Fibroblast of the aortic adventitia (primary cell): ENCODE measurements around the gene PRR18. TPM values are rescaled to one million over a fixed set of nuclear protein-coding genes. Genes with fewer than 3 reads are reported as not detected.

ENCODE experiments used
- DNase-seq: peaks from one replicate; pipeline ENCODE4 v3.0.0-alpha.2; 2010; ENCODE audit warnings: low read depth
- H3K4me3 ChIP-seq: 2 replicates; pipeline ENCODE4 v1.5.1; 2011; ENCODE audit warnings: low read depth, mild to moderate bottlenecking, control low read depth, low read length, moderate library complexity
- total RNA-seq: library from RNA; depleted of rRNA; stranded (reverse); fragments of >200 nt; gene quantifications from 2 replicates; pipeline ENCODE4 v1.2.3, GENCODE V29; 2012; ENCODE audit warnings: low replicate concordance
- TF ChIP-seq, protein P1 (sequence below): IDR thresholded peaks from 2 replicates; pipeline ENCODE4 v1.5.1; 2011; ENCODE audit warnings: mild to moderate bottlenecking, low read length, control low read depth, inconsistent platforms; ENCODE audit not compliant: insufficient read depth

The PRR18 gene
- total RNA-seq, 1 donor = not detected

DNA sequence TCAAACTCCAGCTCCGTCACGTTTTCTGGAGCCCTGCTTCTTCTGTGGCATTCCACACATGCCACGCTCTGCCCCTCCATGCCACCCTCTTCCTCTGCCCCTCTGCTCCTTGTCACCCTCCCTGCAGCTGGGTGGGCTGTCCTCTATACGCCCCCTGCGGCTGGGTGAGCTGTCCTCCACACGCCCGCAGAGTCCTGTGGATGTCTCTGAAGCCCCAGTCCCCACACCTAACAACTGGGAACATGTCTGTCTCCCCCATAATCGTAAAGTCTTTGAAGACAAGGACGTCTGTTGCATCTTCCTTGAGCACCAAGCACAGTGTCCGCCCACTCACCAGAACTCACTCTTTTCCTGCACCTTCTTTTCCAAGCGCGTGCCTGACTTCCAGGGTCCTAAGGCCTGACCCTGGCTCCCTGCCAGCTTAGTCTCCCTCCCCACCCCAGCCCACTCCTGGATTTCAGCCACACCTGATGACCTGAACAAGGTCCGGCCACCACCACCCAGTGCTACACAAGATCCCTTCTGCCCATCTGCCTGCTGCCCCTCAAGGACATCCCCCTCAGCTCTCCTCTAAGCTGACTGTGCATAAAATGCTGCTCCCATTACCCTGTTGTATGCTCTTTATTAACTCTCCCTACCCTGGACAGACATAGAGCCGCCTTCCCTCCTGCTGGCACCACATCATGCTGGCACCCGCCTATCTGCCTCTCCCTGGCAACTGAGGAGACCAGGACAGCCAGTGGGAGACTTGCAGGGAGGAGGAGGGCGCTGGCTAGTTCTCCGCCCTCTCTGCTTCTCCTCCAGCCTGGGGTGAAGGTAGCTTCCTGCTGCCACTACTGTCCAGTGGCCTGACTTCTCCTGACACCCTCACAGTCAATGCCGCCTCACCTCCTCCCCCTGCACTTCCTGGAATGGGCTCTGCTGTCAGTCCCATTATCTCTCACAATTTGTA, 10.7 kb upstream of the PRR18 start:
- DNase-seq = no peak
- TF ChIP-seq, protein P1, sequence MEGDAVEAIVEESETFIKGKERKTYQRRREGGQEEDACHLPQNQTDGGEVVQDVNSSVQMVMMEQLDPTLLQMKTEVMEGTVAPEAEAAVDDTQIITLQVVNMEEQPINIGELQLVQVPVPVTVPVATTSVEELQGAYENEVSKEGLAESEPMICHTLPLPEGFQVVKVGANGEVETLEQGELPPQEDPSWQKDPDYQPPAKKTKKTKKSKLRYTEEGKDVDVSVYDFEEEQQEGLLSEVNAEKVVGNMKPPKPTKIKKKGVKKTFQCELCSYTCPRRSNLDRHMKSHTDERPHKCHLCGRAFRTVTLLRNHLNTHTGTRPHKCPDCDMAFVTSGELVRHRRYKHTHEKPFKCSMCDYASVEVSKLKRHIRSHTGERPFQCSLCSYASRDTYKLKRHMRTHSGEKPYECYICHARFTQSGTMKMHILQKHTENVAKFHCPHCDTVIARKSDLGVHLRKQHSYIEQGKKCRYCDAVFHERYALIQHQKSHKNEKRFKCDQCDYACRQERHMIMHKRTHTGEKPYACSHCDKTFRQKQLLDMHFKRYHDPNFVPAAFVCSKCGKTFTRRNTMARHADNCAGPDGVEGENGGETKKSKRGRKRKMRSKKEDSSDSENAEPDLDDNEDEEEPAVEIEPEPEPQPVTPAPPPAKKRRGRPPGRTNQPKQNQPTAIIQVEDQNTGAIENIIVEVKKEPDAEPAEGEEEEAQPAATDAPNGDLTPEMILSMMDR = no peak
- no peak overlapping the region for H3K4me3 ChIP-seq

DNA sequence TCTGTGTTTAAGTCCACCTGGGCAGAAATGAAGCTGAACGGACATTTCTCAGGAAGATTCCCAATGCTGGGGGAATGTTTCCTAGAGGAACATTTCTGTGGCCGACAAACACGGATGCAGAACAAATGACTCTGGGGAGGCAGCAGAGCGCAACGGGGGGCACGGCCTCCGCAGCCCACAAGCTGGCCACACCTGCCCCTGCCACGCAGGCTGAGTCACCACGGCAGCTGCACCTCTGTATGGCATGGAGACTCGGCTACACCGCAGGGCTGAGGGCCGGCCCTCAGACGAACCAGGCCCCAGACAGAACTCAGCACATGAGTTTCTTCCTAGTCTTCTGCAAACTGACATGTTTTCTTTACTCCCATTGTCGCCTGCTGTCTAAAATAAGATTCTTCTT, 10.0 kb upstream of the PRR18 start:
- TF ChIP-seq, protein P1 = no peak
- H3K4me3 ChIP-seq = no peak overlapping the region
- no peak for DNase-seq

DNA sequence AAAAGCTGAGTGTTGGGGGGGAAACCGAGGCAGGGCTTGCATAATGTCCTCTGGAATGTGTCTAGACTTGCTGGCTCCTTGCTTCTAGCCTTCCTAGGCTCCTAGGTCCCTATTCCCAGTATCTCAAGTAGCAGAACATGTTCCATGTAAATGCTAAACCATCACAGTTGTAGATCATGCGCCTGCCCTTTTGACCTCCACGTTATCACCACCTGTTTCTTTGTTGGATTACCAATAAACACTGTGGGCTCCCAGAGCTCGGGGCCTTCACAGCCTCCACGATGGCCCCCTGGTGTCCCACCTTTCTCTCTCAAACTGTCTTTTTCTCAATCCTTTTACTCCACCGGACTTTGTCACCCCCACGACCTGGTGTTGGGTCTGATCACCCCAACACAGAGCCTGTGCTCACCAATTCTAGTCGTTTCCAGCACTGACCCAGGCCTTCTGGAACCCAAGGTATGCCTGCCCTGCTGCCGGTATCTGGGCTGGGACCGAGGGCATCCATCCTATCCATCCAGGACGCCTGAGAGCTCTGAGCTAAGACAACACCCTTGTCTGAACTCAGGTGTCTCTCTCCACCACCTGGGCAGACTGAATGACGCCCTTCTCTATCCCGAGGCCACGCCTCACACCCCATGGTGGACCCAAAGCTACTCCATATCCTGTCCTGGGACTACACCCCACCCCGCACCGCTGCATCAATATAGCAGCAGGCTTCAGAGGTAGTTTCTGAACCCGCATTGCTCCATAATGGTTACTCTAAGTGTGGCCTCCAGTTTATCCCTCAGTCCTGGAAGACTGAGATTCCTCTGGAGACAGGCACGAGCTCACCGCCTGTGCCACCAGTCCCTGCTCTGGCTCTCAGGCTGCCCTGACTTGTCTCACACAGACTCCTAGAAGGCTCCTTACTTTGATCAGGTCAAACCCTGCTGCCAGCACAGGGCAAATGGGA, 9.3 kb upstream of the PRR18 start:
- DNase-seq = no peak
- H3K4me3 ChIP-seq = no peak overlapping the region
- TF ChIP-seq, protein P1 = no peak

DNA sequence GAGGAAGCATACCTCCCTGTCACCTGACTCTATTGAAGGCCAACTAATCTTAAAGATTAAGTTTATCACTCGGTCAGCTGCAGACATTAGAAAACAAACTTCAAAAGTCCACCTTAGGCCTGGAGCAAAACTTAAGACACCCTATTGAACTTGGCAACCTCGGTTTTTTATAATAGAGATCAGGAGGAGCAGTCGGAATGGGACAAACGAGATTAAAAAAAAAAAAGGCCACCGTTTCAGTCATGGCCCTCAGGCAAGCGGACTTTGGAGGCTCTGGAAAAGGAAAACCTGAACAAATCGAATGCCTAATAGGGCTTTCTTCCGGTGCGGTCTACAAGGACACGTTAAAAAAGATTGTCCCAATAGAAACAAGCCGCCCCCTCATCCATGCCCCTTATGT, 7.2 kb upstream of the PRR18 start:
- H3K4me3 ChIP-seq = no peak overlapping the region
- TF ChIP-seq, protein P1 = no peak
- DNase-seq = no peak

DNA sequence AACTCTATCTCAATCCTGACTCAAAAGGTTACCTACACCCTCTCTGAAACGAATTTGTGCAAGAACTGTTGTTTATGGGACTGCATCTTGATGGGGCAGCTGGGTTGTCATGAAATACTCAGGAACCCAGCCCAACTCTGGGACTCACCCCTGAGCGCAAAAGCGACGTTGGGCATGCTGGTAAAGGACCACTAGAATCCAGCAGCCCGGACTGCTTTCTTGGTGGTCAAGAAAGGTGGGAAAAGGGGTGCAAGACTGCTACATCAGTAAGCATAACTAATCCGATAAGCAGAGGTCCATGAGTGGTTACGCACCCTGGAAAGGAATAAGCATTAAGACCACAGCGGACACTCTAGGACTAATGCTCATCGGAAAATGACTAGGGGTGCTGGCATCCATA, 6.3 kb upstream of the PRR18 start:
- H3K4me3 ChIP-seq = no peak overlapping the region
- TF ChIP-seq, protein P1 = no peak
- DNase-seq = no peak

DNA sequence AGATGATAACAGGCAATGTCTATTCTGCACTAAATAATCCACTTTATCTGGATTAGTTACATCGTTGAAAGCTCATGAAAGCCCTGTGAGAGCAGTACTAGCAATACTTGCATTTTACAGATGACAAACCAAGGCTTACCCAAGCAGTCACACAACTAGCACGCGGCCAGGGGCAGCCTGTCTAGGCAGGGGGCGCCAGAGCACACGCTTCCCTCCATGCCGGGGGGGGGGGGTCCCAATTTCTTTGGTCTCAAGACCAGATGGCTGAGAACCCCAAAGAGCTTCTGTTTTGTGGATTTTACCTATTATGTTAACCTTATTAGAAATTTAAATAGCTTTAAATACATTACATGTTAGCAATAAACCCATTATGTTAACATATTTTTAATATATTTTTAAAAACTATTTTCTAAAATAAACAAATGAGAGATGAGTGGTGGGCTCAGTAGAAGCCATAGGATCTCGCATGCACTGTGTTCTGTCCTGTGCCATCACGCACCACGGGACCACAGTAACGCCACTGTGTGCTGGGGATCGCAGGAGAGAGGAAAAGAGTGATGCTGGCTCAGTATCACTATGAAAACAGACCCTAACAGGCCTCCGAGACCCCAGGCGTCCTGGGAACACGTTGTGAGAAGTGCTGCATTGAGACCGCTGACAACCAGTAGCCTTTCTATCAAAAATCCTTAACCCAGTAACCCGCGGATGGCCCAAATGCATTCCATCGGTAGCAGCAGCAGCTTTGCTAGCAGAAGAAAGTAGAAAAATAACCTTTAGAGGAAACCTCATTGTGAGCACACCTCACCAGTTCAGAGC, 5.3 kb upstream of the PRR18 start:
- TF ChIP-seq, protein P1 = peak; percentile 87
- peak; percentile 62 for DNase-seq
- H3K4me3 ChIP-seq = no peak overlapping the region
